WTC11 (cell line): ENCODE data around the gene ZXDC. TPM values are rescaled to one million over a fixed set of nuclear protein-coding genes. Genes with fewer than 3 reads are reported as not detected.

Experiments
- ATAC-seq: fragments of 200-7000 bp; cut with Tn5 transposase; 2 replicates; pipeline ENCODE4 v1.10.0; 2021; ENCODE audit warnings: mild to moderate bottlenecking, moderate library complexity
- CTCF ChIA-PET: fragments of 300-600 bp; sonication (Branson Sonifier 250); formaldehyde crosslinking; loops from one replicate; lab custom pipeline; 2021; ENCODE audit warnings: antibody characterized with exemption; lab: Charles Lee
- POLR2A ChIA-PET: fragments of 350-600 bp; sonication (Branson Sonifier 250); formaldehyde crosslinking; loops from one replicate; lab custom pipeline; 2021; ENCODE audit warnings: antibody characterized with exemption; lab: Charles Lee
- DNase-seq: peaks from one replicate; pipeline ENCODE4 v3.0.0; 2021; ENCODE audit warnings: low spot score
- H3K27ac Mint-ChIP-seq: 2 replicates; pipeline ENCODE4 v1.8.0; 2021; ENCODE audit warnings: mixed read lengths
- H3K27me3 Mint-ChIP-seq: 2 replicates; pipeline ENCODE4 v1.8.0; 2021; ENCODE audit warnings: low read depth, mild to moderate bottlenecking, moderate library complexity, mixed read lengths
- H3K36me3 Mint-ChIP-seq: 2 replicates; pipeline ENCODE4 v1.8.0; 2021; ENCODE audit warnings: mixed read lengths
- H3K4me1 Mint-ChIP-seq: 2 replicates; pipeline ENCODE4 v1.8.0; 2022; ENCODE audit warnings: mixed read lengths
- H3K4me3 Mint-ChIP-seq: 2 replicates; pipeline ENCODE4 v1.8.0; 2021; ENCODE audit warnings: mild to moderate bottlenecking, moderate library complexity, mixed read lengths
- H3K9me3 Mint-ChIP-seq: 2 replicates; pipeline ENCODE4 v1.8.0; 2021; ENCODE audit warnings: mixed read lengths
- ATF1 ChIP-seq: sonication (generic); formaldehyde crosslinking; IDR thresholded peaks from 2 replicates; pipeline ENCODE4 v1.8.1; 2023; ENCODE audit warnings: mild to moderate bottlenecking, moderate library complexity, missing genetic modification reagents
- ERG ChIP-seq: fragments of 250-450 bp; sonication (Bioruptor Pico); IDR thresholded peaks from 2 replicates; pipeline ENCODE4 v1.8.0; 2021; ENCODE audit warnings: mild to moderate bottlenecking
- FOXP4 ChIP-seq: sonication (generic); formaldehyde crosslinking; IDR thresholded peaks from 2 replicates; pipeline ENCODE4 v1.8.0; 2022; ENCODE audit warnings: mild to moderate bottlenecking, missing genetic modification reagents
- GRHL2 ChIP-seq: fragments of 250-450 bp; sonication (Bioruptor Pico); IDR thresholded peaks from 2 replicates; pipeline ENCODE4 v1.8.0; 2022; ENCODE audit warnings: mild to moderate bottlenecking, moderate library complexity; ENCODE audit not compliant: insufficient replicate concordance, severe bottlenecking
- GTF2I ChIP-seq: fragments of 250-450 bp; sonication (Bioruptor Pico); conservative IDR thresholded peaks from 2 replicates; pipeline ENCODE4 v1.4.0; 2021; ENCODE audit warnings: mild to moderate bottlenecking
- JUN ChIP-seq: sonication (generic); formaldehyde crosslinking; IDR thresholded peaks from 2 replicates; pipeline ENCODE4 v1.8.0; 2023; ENCODE audit warnings: mild to moderate bottlenecking, missing genetic modification reagents
- NFYB ChIP-seq: sonication (generic); formaldehyde crosslinking; conservative IDR thresholded peaks from 2 replicates; pipeline ENCODE4 v1.8.0; 2022; ENCODE audit warnings: low read depth, missing genetic modification reagents
- ZNF121 ChIP-seq: sonication (generic); formaldehyde crosslinking; IDR thresholded peaks from 2 replicates; pipeline ENCODE4 v1.8.0; 2023; ENCODE audit warnings: missing genetic modification reagents
- ZNF317 ChIP-seq: sonication (generic); formaldehyde crosslinking; IDR thresholded peaks from 2 replicates; pipeline ENCODE4 v1.8.1; 2023; ENCODE audit warnings: low read depth, mild to moderate bottlenecking, moderate library complexity, missing genetic modification reagents, borderline replicate concordance
- ZNF532 ChIP-seq: fragments of 250-450 bp; sonication (Bioruptor Pico); IDR thresholded peaks from 2 replicates; pipeline ENCODE4 v1.9.0; 2021; ENCODE audit warnings: mild to moderate bottlenecking, borderline replicate concordance
- ZNF671 ChIP-seq: fragments of 250-450 bp; sonication (Bioruptor Pico); IDR thresholded peaks from 2 replicates; pipeline ENCODE4 v1.8.0; 2021; ENCODE audit warnings: mild to moderate bottlenecking
- total RNA-seq: library from RNA; stranded (reverse); gene quantifications from 3 replicates; pipeline ENCODE4 v1.2.3, GENCODE V29; 2021
- TF ChIP-seq, protein P1 (sequence below): sonication (generic); formaldehyde crosslinking; IDR thresholded peaks from 2 replicates; pipeline ENCODE4 v1.8.0; 2022; ENCODE audit warnings: missing genetic modification reagents
- TF ChIP-seq, protein P2 (sequence below): sonication (generic); formaldehyde crosslinking; conservative IDR thresholded peaks from 2 replicates; pipeline ENCODE4 v1.8.1; 2023; ENCODE audit warnings: mild to moderate bottlenecking, low read depth, missing genetic modification reagents, moderate library complexity
- TF ChIP-seq, protein P3 (sequence below): sonication (generic); formaldehyde crosslinking; IDR thresholded peaks from 2 replicates; pipeline ENCODE4 v1.8.1; 2023; ENCODE audit warnings: mild to moderate bottlenecking, missing genetic modification reagents, moderate library complexity

ZXDC gene
- total RNA-seq, 1 experiment from 2014 or later, result 34.7 TPM

DNA sequence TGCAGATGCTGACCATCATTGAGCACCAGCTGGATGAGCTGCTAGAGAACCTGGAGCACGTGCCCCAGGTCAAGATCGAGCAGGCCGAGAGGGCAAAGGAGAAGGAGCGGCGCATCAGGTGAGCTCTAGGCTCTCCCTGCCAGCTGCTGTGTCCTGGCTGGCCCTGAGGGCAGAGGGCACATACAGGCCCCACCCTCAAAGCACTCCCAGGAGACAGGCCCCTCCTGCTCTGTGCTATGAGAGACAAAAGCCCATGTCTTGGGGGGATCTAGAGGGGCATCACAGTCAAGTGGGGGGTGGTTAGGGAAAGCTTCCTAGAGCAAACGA is 41.5 kb downstream of the ZXDC start (continued):
- no peak for TF ChIP-seq GRHL2
- TF ChIP-seq FOXP4 (CRISPR knock-in tag), result no peak
- TF ChIP-seq, protein P1, sequence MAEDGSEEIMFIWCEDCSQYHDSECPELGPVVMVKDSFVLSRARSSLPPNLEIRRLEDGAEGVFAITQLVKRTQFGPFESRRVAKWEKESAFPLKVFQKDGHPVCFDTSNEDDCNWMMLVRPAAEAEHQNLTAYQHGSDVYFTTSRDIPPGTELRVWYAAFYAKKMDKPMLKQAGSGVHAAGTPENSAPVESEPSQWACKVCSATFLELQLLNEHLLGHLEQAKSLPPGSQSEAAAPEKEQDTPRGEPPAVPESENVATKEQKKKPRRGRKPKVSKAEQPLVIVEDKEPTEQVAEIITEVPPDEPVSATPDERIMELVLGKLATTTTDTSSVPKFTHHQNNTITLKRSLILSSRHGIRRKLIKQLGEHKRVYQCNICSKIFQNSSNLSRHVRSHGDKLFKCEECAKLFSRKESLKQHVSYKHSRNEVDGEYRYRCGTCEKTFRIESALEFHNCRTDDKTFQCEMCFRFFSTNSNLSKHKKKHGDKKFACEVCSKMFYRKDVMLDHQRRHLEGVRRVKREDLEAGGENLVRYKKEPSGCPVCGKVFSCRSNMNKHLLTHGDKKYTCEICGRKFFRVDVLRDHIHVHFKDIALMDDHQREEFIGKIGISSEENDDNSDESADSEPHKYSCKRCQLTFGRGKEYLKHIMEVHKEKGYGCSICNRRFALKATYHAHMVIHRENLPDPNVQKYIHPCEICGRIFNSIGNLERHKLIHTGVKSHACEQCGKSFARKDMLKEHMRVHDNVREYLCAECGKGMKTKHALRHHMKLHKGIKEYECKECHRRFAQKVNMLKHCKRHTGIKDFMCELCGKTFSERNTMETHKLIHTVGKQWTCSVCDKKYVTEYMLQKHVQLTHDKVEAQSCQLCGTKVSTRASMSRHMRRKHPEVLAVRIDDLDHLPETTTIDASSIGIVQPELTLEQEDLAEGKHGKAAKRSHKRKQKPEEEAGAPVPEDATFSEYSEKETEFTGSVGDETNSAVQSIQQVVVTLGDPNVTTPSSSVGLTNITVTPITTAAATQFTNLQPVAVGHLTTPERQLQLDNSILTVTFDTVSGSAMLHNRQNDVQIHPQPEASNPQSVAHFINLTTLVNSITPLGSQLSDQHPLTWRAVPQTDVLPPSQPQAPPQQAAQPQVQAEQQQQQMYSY (CRISPR knock-in tag), result no peak
- TF ChIP-seq, protein P2, sequence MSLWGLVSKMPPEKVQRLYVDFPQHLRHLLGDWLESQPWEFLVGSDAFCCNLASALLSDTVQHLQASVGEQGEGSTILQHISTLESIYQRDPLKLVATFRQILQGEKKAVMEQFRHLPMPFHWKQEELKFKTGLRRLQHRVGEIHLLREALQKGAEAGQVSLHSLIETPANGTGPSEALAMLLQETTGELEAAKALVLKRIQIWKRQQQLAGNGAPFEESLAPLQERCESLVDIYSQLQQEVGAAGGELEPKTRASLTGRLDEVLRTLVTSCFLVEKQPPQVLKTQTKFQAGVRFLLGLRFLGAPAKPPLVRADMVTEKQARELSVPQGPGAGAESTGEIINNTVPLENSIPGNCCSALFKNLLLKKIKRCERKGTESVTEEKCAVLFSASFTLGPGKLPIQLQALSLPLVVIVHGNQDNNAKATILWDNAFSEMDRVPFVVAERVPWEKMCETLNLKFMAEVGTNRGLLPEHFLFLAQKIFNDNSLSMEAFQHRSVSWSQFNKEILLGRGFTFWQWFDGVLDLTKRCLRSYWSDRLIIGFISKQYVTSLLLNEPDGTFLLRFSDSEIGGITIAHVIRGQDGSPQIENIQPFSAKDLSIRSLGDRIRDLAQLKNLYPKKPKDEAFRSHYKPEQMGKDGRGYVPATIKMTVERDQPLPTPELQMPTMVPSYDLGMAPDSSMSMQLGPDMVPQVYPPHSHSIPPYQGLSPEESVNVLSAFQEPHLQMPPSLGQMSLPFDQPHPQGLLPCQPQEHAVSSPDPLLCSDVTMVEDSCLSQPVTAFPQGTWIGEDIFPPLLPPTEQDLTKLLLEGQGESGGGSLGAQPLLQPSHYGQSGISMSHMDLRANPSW (CRISPR knock-in tag), result no peak
- TF ChIP-seq ZNF671 (CRISPR knock-in tag), result no peak
- no peak for TF ChIP-seq JUN
- no peak for TF ChIP-seq GTF2I
- TF ChIP-seq, protein P3, sequence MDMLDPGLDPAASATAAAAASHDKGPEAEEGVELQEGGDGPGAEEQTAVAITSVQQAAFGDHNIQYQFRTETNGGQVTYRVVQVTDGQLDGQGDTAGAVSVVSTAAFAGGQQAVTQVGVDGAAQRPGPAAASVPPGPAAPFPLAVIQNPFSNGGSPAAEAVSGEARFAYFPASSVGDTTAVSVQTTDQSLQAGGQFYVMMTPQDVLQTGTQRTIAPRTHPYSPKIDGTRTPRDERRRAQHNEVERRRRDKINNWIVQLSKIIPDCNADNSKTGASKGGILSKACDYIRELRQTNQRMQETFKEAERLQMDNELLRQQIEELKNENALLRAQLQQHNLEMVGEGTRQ (CRISPR knock-in tag), result no peak

- ChIA-PET CTCF (interaction anchor here (0.6 to 1.2 kb wide), 3 partner anchors 9 to 221 kb away, joined by 3 read pairs; no protein-coding TSS in a partner anchor), POLR2A (no interaction called here)
- no peaks in the 10 kb centered on the region for H3K27me3 Mint-ChIP-seq
- H3K36me3 Mint-ChIP-seq, result peaks cover 5% of the 10 kb centered on the region; the same call in 1 of the 2 replicates
- no peak for DNase-seq
- H3K4me1 Mint-ChIP-seq, result no peaks in the 10 kb centered on the region
- peaks cover 4% of the 10 kb centered on the region; the same call in 1 of the 2 replicates for H3K9me3 Mint-ChIP-seq
- TF ChIP-seq FOXP4 (CRISPR knock-in tag) (no peak), ZNF317 (CRISPR knock-in tag) (no peak), ZNF121 (no peak), NFYB (CRISPR knock-in tag) (no peak), ZNF532 (CRISPR knock-in tag) (no peak), ATF1 (CRISPR knock-in tag) (no peak), ERG (CRISPR knock-in tag) (no peak)
- no peak overlapping the region for H3K27ac Mint-ChIP-seq
- H3K4me3 Mint-ChIP-seq, result no peak overlapping the region
- no peak for ATAC-seq
Measured at GRCh38 chr3:126433496-126434263, 42.0 kb downstream of the ZXDC start.
